ENCODE results near the gene PER2.

- TF ChIP-seq EZH2 (IDR thresholded peaks at IDR 0.05; ENCODE audit: insufficient read depth, poor library complexity, severe bottlenecking) (no peak), EZH2phosphoT487 (IDR thresholded peaks at IDR 0.05; ENCODE audit: insufficient read depth, low read depth) (no peak)
Observed at GRCh38 chr2:238286987-238287736, 1.2 kb downstream of the PER2 start.

All from GM23248 (cell line).